Measurements from ENCODE around the gene RUBCN.
"Not testable (repeated sequence)": the region's sequence is repeated elsewhere in the genome, so short reads cannot be mapped to it uniquely, and the experiment has no call there.

Gene RUBCN

DNA sequence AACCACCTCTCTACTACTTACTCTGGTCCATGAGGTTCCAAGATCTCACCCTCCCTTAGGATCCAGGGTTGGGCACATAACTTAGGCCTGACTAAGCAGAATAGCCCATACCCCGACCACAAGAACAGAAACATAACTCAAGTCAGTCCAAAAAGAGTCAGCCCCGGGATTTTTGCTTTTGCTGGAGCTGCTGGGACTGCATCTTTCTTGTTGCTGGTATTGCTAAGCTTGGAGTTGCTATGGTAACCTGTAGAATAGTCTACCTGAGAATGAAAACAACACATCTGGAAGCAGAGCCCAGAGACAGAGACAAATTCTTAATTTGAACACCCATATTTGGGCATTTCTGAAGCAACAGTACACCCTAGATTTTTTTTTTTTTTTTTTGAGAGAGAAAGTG lies 6.5 kb downstream of the RUBCN start:
- CTCF ChIA-PET = no interaction called here
- no peak overlapping the region for H3K4me3 ChIP-seq (ENCODE audit: low read depth, low read length)
- TF ChIP-seq ZNF23 (tag by site-specific recombination; IDR thresholded peaks at IDR 0.05; ENCODE audit: borderline replicate concordance) (no peak), WT1 (tag by site-specific recombination; IDR thresholded peaks at IDR 0.05) (no peak), TCF7L2 (IDR thresholded peaks at IDR 0.05; ENCODE audit: borderline replicate concordance, low read depth, low read length) (no peak), BCL11A (tag by site-specific recombination; IDR thresholded peaks at IDR 0.05; ENCODE audit: low read depth) (no peak)
- TF ChIP-seq, protein P1, sequence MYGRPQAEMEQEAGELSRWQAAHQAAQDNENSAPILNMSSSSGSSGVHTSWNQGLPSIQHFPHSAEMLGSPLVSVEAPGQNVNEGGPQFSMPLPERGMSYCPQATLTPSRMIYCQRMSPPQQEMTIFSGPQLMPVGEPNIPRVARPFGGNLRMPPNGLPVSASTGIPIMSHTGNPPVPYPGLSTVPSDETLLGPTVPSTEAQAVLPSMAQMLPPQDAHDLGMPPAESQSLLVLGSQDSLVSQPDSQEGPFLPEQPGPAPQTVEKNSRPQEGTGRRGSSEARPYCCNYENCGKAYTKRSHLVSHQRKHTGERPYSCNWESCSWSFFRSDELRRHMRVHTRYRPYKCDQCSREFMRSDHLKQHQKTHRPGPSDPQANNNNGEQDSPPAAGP (tag by site-specific recombination; IDR thresholded peaks at IDR 0.05) = 0 out of 2 replicates have a peak, but pooled peaks have one; percentile 23
- POLR2A ChIA-PET = interaction anchor here (0.7 kb wide), 1 partner anchor 11 kb away, joined by 3 read pairs; no protein-coding TSS in a partner anchor
- no peaks in the 10 kb centered on the region for H3K9me3 ChIP-seq (ENCODE audit: control insufficient read depth, insufficient read depth, low read depth, low read length)
- H3K27ac ChIP-seq (ENCODE audit: extremely low read depth, low read depth, low read length) = no peak overlapping the region
- H3K36me3 ChIP-seq (ENCODE audit: control insufficient read depth in 2 of 2, insufficient read depth in 1 of 2, low read length in 2 of 2) = no peaks in the 10 kb centered on the region
- H3K4me1 ChIP-seq (ENCODE audit: control insufficient read depth, insufficient read depth, low read length) = no peaks in the 10 kb centered on the region

DNA sequence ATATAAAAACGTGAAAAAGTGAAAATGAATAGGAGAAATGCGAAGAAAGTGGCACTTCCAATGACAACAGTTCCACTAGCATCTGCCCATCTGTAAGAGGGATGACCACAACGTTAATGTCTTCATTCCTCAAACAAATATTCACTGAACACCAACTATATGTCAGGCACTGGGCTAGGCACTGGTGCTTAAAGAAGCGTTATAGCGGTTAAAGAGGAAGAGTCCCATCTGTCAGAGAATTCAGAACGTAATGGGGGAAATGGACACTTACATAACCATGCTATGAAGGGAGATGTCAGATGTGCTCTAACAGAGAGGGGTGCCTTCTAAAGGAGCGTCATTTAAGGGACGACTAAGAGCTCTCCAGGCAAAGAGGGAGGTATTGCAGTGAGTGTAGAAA lies 8.2 kb downstream of the RUBCN start:
- Histone ChIP-seq H3K9me3 (ENCODE audit: control insufficient read depth, insufficient read depth, low read depth, low read length) (no peaks in the 10 kb centered on the region), H3K36me3 (ENCODE audit: control insufficient read depth in 2 of 2, insufficient read depth in 1 of 2, low read length in 2 of 2) (no peaks in the 10 kb centered on the region), H3K4me1 (ENCODE audit: control insufficient read depth, insufficient read depth, low read length) (no peaks in the 10 kb centered on the region), H3K4me3 (ENCODE audit: low read depth, low read length) (no peak overlapping the region), H3K27ac (ENCODE audit: extremely low read depth, low read depth, low read length) (no peak overlapping the region)
- peak; percentile 77 for TF ChIP-seq PRDM1 (tag by site-specific recombination; IDR thresholded peaks at IDR 0.05)
- no peak for TF ChIP-seq ZNF664 (tag by site-specific recombination; IDR thresholded peaks at IDR 0.05)
- ChIA-PET POLR2A (no interaction called here), CTCF (no interaction called here)

DNA sequence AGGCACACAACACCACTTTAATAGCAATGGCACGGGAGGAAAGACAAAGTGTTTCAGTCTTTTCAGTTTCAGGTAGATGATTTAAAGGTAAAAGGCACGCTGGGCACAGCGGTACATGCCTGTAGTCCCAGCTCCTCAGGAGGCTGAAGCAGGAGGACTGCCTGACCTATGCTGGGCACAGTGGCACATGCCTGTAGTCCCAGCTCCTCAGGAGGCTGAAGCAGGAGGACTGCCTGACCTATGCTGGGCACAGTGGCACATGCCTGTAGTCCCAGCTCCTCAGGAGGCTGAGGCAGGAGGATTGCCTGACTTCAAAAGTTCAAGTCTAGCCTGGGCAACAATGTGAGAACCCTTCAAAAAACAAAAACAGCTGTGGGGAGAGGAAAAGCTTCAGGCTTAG lies 8.8 kb downstream of the RUBCN start:
- H3K4me3 ChIP-seq (ENCODE audit: low read depth, low read length); CTCF ChIA-PET; H3K27ac ChIP-seq (ENCODE audit: extremely low read depth, low read depth, low read length); H3K9me3 ChIP-seq (ENCODE audit: control insufficient read depth, insufficient read depth, low read depth, low read length); POLR2A ChIA-PET; H3K4me1 ChIP-seq (ENCODE audit: control insufficient read depth, insufficient read depth, low read length); H3K36me3 ChIP-seq (ENCODE audit: control insufficient read depth in 2 of 2, insufficient read depth in 1 of 2, low read length in 2 of 2): not testable (repeated sequence)

DNA sequence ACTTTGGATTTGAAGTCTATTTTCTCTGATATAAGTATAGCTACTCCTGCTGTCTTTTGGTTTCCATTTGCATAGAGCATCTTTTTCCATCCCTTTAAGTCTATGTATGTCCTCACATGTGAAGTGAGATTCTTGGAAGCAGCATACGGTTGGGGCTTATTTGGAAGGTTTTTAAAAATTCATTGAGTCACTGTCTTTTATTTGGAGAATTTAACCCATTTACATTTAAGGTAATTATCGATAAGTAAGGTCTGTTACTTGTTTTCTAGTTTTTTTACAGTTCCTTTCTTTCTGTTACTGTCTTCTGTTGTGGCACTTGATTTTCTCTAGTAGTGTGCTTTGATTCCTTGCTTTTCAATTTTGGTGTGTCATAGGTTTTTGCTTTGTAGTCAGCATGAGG lies 14.0 kb downstream of the RUBCN start:
- TF ChIP-seq SETDB1 (IDR thresholded peaks at IDR 0.05; ENCODE audit: insufficient read length, low read length) = peak; percentile 90
- TF ChIP-seq, protein P2, sequence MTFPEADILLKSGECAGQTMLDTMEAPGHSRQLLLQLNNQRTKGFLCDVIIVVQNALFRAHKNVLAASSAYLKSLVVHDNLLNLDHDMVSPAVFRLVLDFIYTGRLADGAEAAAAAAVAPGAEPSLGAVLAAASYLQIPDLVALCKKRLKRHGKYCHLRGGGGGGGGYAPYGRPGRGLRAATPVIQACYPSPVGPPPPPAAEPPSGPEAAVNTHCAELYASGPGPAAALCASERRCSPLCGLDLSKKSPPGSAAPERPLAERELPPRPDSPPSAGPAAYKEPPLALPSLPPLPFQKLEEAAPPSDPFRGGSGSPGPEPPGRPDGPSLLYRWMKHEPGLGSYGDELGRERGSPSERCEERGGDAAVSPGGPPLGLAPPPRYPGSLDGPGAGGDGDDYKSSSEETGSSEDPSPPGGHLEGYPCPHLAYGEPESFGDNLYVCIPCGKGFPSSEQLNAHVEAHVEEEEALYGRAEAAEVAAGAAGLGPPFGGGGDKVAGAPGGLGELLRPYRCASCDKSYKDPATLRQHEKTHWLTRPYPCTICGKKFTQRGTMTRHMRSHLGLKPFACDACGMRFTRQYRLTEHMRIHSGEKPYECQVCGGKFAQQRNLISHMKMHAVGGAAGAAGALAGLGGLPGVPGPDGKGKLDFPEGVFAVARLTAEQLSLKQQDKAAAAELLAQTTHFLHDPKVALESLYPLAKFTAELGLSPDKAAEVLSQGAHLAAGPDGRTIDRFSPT (tag by site-specific recombination; IDR thresholded peaks at IDR 0.05) = no peak
- Histone ChIP-seq H3K9me3 (ENCODE audit: control insufficient read depth, insufficient read depth, low read depth, low read length) (no peaks in the 10 kb centered on the region), H3K4me3 (ENCODE audit: low read depth, low read length) (no peak overlapping the region), H3K27ac (ENCODE audit: extremely low read depth, low read depth, low read length) (no peak overlapping the region), H3K4me1 (ENCODE audit: control insufficient read depth, insufficient read depth, low read length) (no peaks in the 10 kb centered on the region), H3K36me3 (ENCODE audit: control insufficient read depth in 2 of 2, insufficient read depth in 1 of 2, low read length in 2 of 2) (no peaks in the 10 kb centered on the region)
- ChIA-PET POLR2A (no interaction called here), CTCF (no interaction called here)

DNA sequence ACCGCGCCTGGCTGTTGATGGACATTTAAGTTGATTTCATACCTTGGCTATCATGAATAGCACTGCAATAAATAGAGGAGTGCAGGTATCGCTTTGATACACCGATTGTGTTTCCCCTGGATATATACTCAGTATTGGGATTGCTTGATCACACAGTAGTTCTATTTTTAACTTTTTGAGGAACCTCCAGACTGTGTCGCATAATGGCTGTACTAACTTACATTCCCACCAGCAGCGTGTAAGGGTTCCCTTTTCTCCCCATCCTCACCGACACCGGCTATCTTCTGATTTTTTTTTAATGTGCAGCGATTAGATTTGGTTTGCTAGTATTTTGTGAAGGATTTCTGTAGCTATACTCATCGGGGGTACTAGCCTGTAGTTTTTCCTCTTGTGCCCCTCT lies 16.0 kb downstream of the RUBCN start:
- Histone ChIP-seq H3K27ac (ENCODE audit: extremely low read depth, low read depth, low read length) (no peak overlapping the region), H3K4me1 (ENCODE audit: control insufficient read depth, insufficient read depth, low read length) (no peaks in the 10 kb centered on the region), H3K9me3 (ENCODE audit: control insufficient read depth, insufficient read depth, low read depth, low read length) (no peaks in the 10 kb centered on the region), H3K4me3 (ENCODE audit: low read depth, low read length) (no peak overlapping the region), H3K36me3 (ENCODE audit: control insufficient read depth in 2 of 2, insufficient read depth in 1 of 2, low read length in 2 of 2) (no peaks in the 10 kb centered on the region)
- ChIA-PET CTCF (no interaction called here), POLR2A (no interaction called here)
- no peak for TF ChIP-seq ZNF48 (tag by site-specific recombination; IDR thresholded peaks at IDR 0.05)
- TF ChIP-seq ZNF561 (tag by site-specific recombination; IDR thresholded peaks at IDR 0.05; ENCODE audit: borderline replicate concordance) = no peak
- TF ChIP-seq, protein P1 (tag by site-specific recombination; IDR thresholded peaks at IDR 0.05) = no peak
- TF ChIP-seq, protein P3, sequence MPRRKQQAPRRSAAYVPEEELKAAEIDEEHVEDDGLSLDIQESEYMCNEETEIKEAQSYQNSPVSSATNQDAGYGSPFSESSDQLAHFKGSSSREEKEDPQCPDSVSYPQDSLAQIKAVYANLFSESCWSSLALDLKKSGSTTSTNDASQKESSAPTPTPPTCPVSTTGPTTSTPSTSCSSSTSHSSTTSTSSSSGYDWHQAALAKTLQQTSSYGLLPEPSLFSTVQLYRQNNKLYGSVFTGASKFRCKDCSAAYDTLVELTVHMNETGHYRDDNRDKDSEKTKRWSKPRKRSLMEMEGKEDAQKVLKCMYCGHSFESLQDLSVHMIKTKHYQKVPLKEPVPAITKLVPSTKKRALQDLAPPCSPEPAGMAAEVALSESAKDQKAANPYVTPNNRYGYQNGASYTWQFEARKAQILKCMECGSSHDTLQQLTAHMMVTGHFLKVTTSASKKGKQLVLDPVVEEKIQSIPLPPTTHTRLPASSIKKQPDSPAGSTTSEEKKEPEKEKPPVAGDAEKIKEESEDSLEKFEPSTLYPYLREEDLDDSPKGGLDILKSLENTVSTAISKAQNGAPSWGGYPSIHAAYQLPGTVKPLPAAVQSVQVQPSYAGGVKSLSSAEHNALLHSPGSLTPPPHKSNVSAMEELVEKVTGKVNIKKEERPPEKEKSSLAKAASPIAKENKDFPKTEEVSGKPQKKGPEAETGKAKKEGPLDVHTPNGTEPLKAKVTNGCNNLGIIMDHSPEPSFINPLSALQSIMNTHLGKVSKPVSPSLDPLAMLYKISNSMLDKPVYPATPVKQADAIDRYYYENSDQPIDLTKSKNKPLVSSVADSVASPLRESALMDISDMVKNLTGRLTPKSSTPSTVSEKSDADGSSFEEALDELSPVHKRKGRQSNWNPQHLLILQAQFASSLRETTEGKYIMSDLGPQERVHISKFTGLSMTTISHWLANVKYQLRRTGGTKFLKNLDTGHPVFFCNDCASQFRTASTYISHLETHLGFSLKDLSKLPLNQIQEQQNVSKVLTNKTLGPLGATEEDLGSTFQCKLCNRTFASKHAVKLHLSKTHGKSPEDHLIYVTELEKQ (tag by site-specific recombination; IDR thresholded peaks at IDR 0.05; ENCODE audit: borderline replicate concordance) = no peak
